Measurements from ENCODE around the gene SOX9.

- TF ChIP-seq CTCF (optimal IDR thresholded peaks at IDR 0.05 in 1 of 3, IDR thresholded peaks at IDR 0.05 in 1 of 3, conservative IDR thresholded peaks at IDR 0.05 in 1 of 3; ENCODE audit: extremely low read depth in 1 of 3, insufficient read depth in 2 of 3, low read length in 3 of 3) (no peak), EZH2 (IDR thresholded peaks at IDR 0.05; ENCODE audit: low read length) (no peak)
Measured at GRCh38 chr17:72136692-72137091, 15.9 kb downstream of the SOX9 start.

Data from keratinocyte (primary cell).